Measurements from ENCODE around the gene TECTA. TPM values are rescaled to one million over a fixed set of nuclear protein-coding genes. Genes with fewer than 3 reads are reported as not detected.
"Not testable (repeated sequence)": the region's sequence is repeated elsewhere in the genome, so short reads cannot be mapped to it uniquely, and the experiment has no call there.

Gene TECTA
- total RNA-seq, 3 donors from 2014 or later, result 0.20 to 0.82 (median 0.39) TPM

DNA sequence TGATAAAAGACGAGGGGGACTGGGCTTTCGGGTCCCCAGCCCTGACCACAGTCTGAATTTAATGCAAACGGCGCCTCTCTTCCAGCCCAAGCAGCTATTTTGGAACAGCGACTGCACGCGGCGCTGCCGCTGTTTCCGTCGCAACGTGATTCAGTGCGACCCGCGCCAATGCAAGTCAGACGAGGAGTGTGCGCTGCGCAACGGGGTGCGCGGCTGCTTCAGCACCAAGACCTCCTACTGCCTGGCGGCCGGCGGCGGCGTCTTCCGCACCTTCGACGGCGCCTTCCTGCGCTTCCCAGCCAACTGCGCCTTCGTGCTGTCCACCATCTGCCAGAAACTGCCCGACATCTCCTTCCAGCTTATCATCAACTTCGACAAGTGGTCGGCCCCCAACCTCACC is 56.7 kb downstream of the TECTA start:
- H3K4me3 ChIP-seq, result no peak overlapping the region
- ATAC-seq, result no peak
- no peaks in the 10 kb centered on the region for H3K36me3 ChIP-seq (ENCODE audit: low read depth)
- intact Hi-C loops (cut with DNase I, micrococcal nuclease), result no loop called here
- no peak for DNase-seq
- no peaks in the 10 kb centered on the region for H3K4me1 ChIP-seq (ENCODE audit: low read depth)
- TF ChIP-seq, protein P1, sequence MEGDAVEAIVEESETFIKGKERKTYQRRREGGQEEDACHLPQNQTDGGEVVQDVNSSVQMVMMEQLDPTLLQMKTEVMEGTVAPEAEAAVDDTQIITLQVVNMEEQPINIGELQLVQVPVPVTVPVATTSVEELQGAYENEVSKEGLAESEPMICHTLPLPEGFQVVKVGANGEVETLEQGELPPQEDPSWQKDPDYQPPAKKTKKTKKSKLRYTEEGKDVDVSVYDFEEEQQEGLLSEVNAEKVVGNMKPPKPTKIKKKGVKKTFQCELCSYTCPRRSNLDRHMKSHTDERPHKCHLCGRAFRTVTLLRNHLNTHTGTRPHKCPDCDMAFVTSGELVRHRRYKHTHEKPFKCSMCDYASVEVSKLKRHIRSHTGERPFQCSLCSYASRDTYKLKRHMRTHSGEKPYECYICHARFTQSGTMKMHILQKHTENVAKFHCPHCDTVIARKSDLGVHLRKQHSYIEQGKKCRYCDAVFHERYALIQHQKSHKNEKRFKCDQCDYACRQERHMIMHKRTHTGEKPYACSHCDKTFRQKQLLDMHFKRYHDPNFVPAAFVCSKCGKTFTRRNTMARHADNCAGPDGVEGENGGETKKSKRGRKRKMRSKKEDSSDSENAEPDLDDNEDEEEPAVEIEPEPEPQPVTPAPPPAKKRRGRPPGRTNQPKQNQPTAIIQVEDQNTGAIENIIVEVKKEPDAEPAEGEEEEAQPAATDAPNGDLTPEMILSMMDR (IDR thresholded peaks at IDR 0.05), result no peak
- H3K9me3 ChIP-seq, result no peaks in the 10 kb centered on the region

DNA sequence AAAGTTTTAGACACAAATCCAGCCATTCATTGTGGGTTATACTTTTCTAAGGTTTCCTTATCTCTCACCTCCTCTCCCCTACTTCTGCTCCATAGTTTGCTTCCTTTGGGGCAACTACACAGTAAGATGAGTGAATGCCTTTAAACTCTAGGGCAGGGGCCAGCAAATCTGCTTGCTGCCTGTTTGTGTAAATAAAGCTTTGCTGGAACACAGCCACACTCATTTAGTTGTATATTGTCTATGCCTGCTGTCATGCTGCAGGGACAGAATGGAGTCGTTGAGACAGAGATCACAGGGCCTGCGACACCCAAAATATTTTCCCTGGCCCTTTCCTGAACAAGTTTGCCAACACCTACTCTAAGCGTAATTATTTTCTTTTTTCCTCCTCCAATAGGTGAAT is 58.7 kb downstream of the TECTA start:
- no peak for DNase-seq
- Histone ChIP-seq H3K9me3 (no peaks in the 10 kb centered on the region), H3K36me3 (ENCODE audit: low read depth) (no peaks in the 10 kb centered on the region), H3K4me3 (no peak overlapping the region), H3K4me1 (ENCODE audit: low read depth) (no peaks in the 10 kb centered on the region)
- TF ChIP-seq, protein P1 (IDR thresholded peaks at IDR 0.05), result no peak
- ATAC-seq, result no peak
- intact Hi-C loops (cut with DNase I, micrococcal nuclease), result no loop called here

DNA sequence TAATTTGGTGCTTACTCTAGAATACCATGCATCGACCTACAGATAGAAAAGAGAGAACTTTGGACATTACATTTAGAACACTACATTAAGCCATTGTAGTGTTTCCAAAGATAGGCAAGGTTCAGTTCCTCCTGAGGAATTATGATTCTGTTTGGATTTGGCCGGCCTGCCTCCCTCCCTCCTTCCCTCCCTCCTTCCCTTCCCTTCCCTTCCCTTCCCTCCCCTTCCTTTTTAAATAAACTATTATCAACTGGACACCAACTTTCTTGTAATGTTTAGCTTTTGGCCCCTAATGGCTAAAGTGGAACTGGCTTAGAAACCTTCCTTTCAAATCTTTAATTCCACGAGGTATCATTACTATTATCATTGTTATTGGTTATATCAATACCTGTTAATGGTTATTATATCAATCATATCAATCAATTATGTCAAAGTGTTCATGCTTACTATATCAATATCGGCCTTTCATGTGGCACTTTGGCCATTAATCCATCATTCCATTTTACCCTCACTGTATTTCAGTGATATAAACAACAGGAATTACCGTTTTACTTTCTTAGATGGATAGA is 60.4 kb downstream of the TECTA start:
- DNase-seq (no peak), ATAC-seq (no peak)
- intact Hi-C loops (cut with DNase I, micrococcal nuclease), result no loop called here
- Histone ChIP-seq H3K36me3 (ENCODE audit: low read depth) (no peaks in the 10 kb centered on the region), H3K4me1 (ENCODE audit: low read depth) (no peaks in the 10 kb centered on the region), H3K9me3 (no peaks in the 10 kb centered on the region), H3K4me3 (no peak overlapping the region)
- TF ChIP-seq, protein P1 (IDR thresholded peaks at IDR 0.05), result no peak

DNA sequence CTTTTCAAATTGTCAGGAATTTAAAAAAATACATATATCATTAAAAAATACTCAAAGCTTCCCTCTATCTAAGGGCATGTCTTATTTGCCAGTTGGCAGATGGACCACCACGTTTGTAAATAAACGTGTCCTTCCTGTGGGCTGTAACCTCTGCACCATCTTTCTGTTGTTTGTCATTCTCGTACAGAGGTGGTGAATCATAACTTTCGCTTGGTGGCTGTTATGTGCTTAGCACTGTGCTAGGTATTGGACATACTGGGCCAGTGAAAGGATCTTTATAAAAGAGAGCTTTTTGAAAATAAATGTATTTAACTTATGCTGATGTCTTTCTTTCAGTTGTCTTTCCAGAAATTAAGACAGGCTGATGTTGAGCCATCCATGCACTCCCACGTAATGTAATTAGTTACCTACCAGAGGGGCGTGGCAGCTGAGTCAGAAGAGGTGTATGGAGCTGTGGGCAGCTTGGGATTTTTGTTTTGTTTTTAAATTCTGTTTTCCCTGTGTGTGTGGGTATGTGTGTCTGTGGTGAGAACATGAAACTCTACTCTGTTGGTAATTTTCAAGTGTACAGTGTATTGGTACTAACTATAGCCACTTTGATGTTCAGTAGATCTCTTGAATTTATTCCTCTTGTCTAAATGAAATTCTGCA is 62.7 kb downstream of the TECTA start:
- no peak overlapping the region for H3K4me3 ChIP-seq
- DNase-seq, result no peak
- intact Hi-C loops (cut with DNase I, micrococcal nuclease), result no loop called here
- no peaks in the 10 kb centered on the region for H3K9me3 ChIP-seq
- no peaks in the 10 kb centered on the region for H3K36me3 ChIP-seq (ENCODE audit: low read depth)
- TF ChIP-seq, protein P1 (IDR thresholded peaks at IDR 0.05), result no peak
- H3K4me1 ChIP-seq (ENCODE audit: low read depth), result no peaks in the 10 kb centered on the region
- ATAC-seq, result no peak

DNA sequence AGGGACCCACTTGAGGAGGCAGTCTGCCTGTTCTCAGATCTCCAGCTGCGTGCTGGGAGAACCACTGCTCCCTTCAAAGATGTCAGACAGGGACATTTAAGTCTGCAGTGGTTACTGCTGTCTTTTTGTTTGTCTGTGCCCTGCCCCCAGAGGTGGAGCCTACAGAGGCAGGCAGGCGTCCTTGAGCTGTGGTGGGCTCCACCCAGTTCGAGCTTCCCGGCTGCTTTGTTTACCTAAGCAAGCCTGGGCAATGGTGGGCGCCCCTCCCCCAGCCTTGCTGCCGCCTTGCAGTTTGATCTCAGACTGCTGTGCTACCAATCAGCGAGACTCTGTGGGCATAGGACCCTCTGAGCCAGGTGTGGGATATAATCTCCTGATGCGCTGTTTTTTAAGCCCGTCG is 76.6 kb downstream of the TECTA start:
- peaks cover 14% of the 10 kb centered on the region for H3K9me3 ChIP-seq
- H3K36me3 ChIP-seq (ENCODE audit: low read depth); intact Hi-C loops (cut with DNase I, micrococcal nuclease); ATAC-seq; H3K4me1 ChIP-seq (ENCODE audit: low read depth); DNase-seq; H3K4me3 ChIP-seq: not testable (repeated sequence)

DNA sequence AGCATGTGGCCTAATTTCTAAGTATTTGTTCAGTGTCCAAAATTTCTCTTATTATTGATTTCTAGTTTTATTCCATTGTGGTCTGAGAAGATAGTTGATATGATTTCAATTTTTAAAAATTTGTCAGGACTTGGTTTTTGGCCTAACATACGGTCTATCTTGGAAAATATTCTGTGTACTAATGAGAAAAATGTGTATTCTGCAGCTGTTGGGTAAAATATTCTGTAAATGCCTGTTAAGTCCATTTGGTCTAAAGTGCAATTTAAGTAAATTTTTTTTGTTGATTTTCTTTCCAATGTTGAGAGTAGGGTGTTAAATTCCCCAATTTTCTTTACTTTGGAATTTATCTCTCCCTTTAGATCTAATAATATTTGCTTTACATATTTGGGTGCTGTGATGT is 78.3 kb downstream of the TECTA start:
- Histone ChIP-seq H3K9me3 (peaks cover 14% of the 10 kb centered on the region), H3K36me3 (ENCODE audit: low read depth) (no peaks in the 10 kb centered on the region), H3K4me1 (ENCODE audit: low read depth) (no peaks in the 10 kb centered on the region), H3K4me3 (no peak overlapping the region)
- no peak for DNase-seq
- intact Hi-C loops (cut with DNase I, micrococcal nuclease), result no loop called here
- TF ChIP-seq, protein P1 (IDR thresholded peaks at IDR 0.05), result no peak
- no peak for ATAC-seq
